Measurements from ENCODE around the gene WIZ.
"Not testable (repeated sequence)": the region's sequence is repeated elsewhere in the genome, so short reads cannot be mapped to it uniquely, and the experiment has no call there.

Gene WIZ, protein sequence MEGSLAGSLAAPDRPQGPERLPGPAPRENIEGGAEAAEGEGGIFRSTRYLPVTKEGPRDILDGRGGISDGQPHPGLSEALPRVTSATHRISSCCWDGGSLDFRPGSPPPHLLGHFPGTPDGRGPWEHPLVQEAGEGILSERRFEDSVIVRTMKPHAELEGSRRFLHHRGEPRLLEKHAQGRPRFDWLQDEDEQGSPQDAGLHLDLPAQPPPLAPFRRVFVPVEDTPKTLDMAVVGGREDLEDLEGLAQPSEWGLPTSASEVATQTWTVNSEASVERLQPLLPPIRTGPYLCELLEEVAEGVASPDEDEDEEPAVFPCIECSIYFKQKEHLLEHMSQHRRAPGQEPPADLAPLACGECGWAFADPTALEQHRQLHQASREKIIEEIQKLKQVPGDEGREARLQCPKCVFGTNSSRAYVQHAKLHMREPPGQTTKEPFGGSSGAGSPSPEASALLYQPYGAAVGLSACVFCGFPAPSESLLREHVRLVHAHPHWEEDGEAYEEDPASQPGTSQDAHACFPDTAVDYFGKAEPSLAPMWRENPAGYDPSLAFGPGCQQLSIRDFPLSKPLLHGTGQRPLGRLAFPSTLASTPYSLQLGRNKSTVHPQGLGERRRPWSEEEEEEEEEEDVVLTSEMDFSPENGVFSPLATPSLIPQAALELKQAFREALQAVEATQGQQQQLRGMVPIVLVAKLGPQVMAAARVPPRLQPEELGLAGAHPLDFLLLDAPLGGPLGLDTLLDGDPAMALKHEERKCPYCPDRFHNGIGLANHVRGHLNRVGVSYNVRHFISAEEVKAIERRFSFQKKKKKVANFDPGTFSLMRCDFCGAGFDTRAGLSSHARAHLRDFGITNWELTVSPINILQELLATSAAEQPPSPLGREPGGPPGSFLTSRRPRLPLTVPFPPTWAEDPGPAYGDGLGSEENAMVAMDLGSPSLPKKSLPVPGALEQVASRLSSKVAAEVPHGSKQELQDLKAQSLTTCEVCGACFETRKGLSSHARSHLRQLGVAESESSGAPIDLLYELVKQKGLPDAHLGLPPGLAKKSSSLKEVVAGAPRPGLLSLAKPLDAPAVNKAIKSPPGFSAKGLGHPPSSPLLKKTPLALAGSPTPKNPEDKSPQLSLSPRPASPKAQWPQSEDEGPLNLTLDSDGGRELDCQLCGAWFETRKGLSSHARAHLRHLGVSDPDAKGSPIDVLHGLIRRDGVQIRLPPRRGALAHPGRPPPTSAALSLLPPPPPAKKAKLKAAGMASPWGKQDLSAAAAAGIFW (N-terminal part only)

DNA sequence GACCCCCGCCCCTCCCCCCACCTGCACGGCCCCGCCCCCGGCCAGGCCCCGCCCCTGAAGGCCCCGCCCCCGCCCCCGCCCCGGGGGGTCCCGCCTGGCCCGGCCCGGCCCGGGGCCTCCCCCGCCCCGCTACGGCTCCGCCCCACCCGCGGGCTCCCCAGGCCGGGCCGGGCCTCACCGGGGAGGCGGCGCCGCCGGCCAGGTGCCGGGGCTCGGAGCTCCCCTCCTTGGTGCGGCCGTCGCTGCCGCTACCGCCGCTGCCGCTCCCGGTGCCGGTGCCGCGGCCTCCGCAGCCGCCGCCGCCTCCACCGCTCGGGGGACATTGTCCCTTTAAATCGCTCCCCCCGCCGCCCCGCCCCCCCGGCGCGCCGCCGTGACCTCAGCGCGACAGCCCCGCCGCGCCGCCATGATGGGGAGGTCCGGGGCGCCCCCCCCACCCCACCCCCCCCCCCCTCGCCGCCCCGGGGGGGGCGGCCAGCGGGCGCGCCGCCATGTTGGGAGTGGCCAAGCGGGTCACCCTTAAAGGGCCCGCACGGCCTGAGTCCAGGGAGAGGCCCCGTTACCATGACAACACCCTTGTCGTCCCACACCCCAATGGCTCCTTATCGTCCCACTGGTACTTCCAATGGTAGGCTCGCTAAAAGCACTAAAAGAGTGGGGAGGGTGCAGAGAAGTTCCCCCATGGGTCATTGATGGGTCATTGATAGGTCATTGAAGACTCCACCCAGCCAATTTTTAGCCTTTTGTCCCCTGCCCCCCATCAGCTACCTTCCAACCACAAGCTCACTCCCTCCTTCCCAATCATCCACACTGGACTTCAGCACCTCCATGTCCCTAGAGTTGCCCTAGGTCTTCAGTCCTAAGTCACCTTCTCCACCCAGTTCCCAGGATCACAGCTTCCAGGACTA lies at the start of gene WIZ:
Gene WIZ (minus strand): TSS at position 337 of the 908 bp plus-strand sequence. CDS start 1,649 bp downstream, outside the sequence.
- DNase-seq, result peak; percentile 82

DNA sequence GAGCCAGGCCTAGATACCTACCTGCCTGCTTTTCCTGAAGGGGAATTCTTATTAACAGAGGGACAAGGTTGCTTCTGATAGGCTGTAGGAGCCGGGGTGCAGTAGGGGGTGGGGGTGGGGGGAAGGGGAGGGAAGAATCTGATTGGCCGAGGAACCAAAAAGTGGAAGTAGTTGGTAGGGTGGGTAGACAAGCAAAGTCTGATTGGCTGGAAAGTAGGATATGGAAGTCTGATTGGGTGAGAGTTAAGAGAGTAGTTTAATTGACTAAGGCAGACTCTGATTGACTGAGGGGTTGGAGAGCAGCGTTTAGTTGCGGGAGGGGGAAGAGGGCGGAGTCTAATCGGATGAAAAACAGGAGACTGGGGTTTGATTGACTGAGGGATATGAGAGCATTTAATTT lies 49.2 kb upstream of the WIZ start:
- DNase-seq, result no peak

DNA sequence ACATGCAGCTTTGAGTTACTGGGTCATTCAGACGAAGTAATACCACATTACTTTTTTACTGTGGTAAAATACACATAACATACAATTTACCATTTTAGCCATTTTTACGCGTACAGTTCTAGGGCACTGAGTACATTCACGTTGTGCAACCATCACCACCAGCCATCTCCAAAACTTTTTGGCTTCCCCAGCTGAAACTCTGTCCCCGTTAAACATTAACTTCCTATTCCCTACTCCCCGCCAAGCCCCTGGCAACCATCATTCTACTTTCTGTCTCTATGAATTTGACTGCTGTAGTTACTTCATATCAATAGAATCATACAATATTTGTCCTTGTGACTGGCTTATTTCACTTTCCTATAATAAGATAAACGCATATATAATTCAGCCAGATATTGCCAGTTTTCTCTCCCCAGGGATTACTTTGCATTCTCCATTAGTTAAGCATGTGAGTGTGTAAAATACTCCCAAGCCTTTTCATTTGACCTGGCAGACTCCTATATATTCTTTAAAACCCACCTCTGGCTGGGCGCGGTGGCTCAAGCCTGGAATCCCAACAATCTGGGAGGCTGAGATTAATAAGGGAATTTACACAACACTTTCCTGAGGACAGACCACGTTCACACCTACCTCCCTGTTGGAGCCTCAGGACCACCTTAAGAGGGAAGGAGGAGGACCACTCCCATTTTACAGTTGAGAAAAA lies 48.6 kb upstream of the WIZ start:
- no peak for DNase-seq

DNA sequence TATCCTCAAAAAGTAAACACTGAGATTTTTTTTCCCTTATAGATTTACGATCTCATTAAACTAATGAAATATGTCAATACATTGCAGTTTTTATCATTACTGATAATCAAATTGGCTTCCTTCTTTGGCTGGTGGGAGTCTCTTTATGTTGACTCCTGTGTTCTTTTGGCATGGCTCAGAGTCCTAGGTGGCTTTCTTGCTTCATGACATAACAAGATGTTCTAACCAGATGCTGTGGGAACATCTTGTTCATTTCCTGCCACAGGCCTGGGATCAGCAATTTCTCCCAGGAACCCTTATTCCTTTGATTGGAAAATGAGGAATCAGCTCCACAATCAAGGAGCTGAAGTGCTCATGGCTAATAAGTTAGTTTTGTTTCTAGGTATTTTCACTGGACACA lies 45.4 kb upstream of the WIZ start:
- no peak for DNase-seq

DNA sequence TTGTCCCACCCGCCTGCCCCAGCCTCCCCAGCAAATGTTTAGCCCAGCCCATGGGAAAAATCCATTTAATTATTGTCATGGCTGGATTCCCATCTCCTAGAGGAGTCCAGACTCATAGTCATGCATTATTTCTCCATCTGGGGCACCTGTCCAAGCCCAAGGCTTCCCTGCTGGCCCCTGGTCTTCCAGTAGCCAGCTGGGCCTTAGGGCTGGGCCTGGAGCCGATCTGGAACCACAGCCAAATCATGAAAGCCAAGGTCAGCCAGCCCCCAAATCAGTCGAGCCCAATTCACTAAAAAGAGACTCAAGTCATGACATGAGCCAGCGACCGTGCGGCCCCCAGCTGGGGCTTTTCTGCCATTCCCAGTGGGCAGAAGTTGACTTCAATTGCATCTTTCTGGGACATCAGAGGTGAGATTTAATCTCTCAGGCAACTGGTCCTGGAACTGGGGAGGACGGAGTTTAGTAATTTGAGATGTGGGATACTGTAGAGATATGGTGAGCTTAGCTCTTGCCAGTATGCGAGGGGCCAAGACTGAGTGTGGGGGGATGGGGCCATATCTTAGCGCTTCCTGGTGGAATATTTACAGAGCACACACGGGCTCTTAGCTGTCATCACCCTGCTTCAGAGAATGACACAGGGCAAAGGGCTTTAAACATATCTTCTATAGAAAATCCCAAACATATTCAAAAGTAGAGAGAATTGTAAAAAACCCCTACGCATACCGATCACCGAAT lies 38.9 kb upstream of the WIZ start:
- DNase-seq, result no peak

DNA sequence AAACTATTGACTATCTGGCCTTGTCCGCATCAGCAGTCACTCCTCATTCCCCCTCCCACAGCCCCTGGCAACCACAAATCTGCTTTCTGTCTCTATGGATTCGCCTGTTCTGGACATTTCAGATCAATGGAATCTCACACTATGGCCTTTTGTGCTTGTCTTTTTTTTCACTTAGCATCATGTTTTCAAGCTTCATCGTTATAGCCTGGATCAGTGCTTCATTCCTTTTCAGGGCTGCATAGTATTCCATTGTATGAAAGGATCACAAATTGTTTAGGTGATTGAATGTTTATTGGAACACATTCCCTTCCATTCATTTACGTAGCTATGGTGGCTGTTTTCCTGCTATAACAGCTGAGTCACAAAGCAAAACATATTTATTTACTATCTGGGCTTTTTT lies 37.3 kb upstream of the WIZ start:
- no peak for DNase-seq

DNA sequence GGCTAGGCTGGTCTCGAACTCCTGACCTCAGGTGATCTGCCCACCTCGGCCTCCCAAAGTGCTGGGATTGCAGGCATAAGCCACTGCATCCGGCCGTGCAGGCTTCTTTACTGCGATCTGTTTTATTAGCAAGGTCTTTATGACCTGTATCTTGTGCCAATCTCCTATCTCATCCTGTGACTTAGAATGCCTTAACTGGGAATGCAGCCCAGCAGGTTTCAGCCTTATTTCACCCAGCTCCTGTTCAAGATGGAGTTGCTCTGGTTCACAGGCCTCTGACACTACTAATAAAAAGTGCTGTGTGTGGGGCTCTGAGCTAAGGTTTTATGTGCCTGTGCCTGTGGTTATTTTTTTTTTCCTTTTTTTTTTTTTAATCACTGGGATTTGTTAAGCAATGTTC lies 36.0 kb upstream of the WIZ start:
- not testable (repeated sequence) for DNase-seq

DNA sequence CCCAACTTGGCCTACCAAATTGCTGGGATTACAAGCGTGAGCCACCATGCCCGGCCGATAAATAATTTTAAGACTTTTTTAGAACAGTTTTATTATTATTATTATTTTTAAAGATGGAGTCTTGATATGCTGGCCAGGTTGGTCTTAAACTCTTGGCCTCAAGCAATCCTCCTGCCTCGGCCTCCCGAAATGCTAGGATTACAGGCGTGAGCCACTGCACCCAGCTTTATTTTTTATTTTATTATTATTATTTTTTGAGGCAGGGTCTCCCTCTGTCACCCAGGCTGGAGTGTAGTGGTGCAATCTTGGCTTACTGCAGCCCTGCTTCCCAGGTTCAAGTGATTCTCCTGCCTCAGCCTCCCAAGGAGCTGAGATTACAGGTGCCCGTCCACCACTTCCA lies 31.2 kb upstream of the WIZ start:
- not testable (repeated sequence) for DNase-seq

DNA sequence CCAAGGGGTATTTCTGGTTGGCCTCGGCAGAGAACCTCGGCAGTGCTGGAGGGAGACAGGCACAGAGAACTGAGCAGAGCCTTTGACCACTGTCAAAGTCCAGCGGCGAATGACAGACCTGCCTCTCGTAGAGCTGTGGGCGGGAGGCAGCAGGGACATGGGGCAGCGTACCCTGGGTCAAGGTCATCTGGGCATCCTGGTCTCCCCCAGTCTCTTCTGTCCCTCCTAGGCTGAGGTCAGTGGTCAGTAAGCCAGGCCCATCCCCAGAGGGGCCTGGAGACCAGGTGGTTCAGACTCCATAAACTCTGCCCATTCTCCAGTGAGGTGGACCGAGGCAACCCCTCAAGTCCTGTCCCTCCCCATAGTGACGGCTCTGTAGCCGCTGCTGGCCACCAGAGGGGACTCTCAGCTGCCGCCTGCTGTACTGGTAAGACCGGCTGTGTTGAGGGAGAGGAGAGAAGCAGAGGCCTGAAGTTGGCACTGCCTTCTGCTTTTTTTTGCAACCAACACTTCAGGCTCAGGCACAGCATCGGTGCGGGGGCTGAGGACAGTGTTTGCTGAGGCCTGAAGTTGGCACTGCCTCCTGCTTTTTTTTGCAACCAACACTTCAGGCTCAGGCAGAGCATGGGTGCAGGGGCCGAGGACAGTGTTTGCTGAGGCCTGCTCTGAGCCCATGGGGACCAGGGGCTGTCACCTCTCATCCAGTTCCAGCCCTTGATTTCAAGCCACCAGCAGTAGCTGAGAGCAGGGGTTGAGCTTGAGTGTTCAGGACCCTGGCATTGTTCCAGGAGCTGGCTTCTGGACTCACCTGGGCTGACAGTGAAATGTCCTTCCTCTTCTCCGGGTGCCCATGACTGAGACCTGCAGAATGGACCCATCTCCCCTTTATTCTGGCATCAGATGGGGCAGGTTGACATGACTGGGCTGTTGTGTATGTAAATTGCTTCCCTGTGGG lies 29.9 kb upstream of the WIZ start, which contains the start of gene PGLYRP2:
Gene PGLYRP2 (minus strand): TSS at position 111 of the 955 bp plus-strand sequence. CDS start 130 bp downstream, outside the sequence.
- no peak for DNase-seq

DNA sequence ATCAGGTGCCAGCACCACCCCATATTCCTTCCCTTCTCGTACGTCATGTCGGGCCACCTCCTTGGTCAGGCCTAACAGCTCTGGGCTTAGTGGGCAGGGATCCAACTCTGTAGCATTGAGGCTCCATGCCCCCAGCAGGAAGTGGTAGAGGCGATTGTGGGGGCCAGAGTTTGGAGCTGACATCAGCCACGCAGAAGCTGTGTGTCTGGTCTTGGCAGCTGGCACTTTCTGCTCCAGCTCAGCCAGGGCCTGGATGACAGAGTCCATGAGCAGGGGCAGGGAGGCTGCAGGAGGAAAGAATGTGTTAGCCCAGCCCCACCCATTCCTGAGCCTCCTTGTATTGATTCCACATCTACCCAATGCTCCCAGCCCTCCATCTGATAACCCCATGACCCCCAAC lies 26.6 kb upstream of the WIZ start:
- DNase-seq, result no peak

DNA sequence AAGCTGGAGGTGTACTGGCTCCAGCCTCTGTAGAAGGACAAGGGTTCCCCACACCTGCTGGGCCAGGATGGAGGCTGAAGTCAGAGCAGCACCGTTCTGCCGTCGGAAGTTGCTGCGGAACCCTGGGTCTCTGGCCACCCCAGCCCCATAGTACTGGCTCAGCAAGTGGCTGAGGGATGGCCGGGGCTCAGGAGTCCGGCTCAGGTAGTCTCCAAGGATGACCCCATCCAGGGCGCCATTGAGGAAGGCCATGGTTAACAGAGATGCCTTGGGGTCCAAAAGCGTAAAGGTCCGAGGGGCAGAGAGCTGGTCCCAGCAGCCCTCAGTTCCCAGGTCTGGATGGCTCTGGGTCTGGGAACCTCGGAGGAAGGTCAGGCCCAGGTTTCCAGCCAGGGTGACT lies 25.9 kb upstream of the WIZ start:
- DNase-seq, result no peak

DNA sequence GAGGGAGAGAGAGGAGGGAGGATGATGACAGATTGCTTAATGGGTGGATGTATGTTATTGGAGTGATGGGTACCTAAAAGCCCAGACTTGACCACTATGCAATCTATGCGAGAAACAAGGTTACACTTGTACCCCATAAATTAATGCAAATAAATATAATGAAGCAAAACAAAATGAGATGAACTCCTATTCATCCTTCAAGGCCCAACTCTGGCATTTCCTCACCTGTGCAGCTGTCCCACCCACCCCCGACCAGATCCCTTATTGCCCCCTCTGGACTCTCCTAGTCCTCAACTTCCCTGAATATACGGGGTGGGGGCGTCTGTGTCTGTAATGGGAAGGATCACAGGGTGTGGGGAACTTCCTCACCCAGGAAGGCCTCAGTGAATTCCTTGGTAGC lies 25.4 kb upstream of the WIZ start:
- no peak for DNase-seq

DNA sequence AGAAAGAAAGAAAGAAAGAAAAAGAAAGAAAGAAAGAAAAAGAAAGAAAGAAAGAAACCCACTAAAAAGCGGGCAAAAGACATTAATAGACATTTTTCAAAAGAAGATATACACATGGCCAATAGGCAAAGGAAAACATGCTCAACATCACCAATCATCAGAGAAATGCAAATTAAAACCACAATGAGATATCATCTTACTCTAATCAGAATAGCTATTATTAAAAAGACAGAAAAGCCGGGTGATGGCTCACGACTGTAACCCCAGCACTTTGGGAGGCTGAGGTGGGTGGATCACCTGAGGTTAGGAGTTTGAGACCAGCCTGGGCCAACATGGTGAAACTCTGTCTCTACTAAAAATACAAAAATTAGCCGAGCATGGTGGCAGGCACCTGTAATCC lies 24.1 kb upstream of the WIZ start:
- not testable (repeated sequence) for DNase-seq

DNA sequence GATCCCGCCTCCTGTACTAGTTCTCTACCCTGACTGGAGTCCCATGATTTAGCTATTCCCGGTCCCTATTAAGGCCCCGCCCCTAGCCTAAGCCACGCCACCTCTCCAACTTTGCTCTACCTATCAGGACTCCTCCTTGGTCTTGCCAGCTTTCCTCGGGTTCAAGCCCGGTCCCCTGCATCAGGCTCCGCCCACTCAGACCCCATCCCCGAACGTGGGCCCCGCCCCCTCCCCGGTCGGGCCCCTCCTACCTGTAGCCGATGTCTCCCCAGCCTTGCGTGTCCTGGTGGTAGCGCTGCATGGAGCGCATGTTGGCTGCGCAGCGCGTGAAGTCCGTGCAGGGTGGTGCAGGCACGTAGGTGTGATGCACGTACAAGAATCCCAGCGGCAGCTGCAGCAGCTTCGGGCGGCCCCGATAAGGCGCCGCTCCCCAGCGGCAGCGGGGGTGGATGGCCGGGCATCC lies 21.9 kb upstream of the WIZ start:
- DNase-seq, result no peak

DNA sequence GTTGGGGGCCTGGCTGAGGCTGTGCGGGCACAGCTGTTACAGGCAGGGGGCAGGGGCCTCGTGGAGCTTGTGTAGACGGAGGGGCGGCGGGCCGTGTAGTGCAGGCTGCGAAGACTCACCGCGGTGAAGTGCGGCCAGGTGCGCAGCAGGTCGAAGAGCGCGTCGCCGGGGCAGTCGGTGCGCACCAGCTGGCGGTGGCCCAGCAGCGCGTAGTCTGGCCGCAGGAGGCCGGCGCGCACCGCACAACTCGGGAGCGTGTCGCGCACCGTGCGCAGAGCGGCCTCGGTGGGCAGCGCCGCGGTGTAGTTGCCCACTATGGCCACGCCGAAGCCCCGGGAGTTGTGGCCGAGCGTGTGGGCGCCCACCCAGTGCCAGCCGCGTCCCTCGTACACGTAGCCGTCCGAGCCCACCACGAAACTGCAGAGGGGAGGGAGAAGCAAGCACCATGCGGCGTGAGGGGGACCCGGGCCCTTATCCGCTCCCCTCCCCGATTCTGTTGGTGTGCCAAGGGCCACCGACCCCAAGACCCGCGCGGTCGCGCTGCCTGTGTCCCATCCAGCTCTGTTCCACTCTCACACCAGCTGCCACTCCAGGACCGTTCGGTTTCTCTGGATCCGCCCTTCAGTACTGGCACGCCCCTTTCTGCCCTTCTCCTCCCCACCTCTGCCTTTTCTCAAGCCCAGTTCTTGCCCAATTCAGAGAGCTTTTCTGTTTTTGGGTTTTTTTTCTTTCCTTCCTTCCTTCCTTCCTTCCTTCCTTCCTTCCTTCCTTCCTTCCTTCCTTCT lies 19.9 kb upstream of the WIZ start:
- DNase-seq, result no peak

DNA sequence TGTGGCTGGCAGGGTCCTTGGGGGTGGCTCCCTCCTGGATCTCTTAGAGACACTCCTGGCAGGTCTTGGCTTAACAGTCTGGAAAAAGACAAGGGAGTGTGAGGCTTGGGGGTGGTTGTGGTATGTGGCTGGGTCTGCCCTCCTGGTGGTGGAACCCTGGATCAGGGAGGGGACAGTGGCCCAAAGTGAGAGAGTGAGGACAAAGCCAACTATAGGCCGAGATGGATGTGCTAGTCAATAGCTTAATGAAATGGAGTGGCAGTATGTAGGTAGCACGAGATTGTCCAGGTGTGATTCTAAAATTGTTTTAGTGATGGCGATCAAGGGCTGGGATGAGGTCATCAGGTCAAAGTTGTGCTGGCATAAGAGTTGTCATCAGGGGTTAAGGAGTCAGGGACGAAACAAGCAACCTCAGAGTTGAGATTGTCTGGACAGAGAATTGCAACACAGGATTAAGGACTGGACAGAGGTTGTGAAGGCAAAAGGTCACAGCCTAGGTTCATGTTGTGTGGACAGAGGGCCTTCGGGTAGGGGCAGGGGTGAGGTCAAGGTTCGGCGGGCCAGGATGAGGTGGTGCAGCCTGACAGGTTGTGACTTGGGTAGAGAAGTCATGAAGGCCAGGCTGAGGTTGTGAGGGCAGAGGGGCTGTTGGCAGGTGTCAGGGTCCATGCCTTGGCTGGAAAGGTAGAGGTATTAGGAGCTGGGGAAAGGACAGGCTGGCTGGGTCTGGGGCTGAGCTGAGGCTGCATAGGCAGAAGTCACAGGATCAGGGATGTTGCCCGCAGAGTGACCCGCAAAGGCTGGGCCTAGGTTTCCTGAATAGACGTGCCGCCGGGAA lies 19.1 kb upstream of the WIZ start:
- no peak for DNase-seq

DNA sequence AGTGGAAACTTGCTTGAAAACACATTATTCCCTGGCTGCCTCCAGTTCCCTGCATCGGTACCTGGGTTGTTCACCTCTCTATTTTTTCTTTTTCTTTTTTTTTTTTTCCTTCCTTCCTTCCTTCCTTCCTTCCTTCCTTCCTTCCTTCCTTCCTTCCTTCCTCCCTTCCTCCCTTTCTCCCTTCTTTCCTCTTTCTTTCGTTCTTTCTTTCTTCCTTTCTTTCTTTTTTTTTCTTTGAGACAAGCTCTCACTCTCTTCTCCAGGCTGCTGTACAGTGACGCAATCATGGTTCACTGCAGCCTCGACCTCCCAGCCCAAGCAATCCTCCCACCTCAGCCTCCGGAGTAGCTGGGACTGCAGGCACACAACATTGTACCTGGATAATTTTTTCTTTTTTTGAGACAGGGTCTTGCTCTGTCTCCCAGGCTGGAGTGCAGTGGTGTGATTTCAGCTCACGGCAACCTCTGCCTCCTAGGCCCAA lies 18.0 kb upstream of the WIZ start:
- DNase-seq, result no peak

Data from NCI-H69 (cell line).